ENCODE data around the gene RPL7L1.
"Not testable (repeated sequence)": the region's sequence is repeated elsewhere in the genome, so short reads cannot be mapped to it uniquely, and the experiment has no call there.

Gene RPL7L1

GRCh38 chr6:42879372-42880239 lies at the start of gene RPL7L1:
Gene RPL7L1 (plus strand): TSS chr6:42879616. CDS start chr6:42879911, 295 bp downstream.
- peak; percentile 93 for DNase-seq

- DNase-seq, result no peak
Observed at GRCh38 chr6:42831237-42831636, 48.2 kb upstream of the RPL7L1 start.

GRCh38 chr6:42834056-42834455 lies 45.4 kb upstream of the RPL7L1 start:
- no peak for DNase-seq

- no peak for DNase-seq
Observed at GRCh38 chr6:42841844-42842584, 37.4 kb upstream of the RPL7L1 start.

- no peak for DNase-seq
Observed at GRCh38 chr6:42845327-42845694, 34.1 kb upstream of the RPL7L1 start.

- no peak for DNase-seq
Observed at GRCh38 chr6:42846505-42846904, 32.9 kb upstream of the RPL7L1 start.

- no peak for DNase-seq
Observed at GRCh38 chr6:42848700-42849099, 30.7 kb upstream of the RPL7L1 start.

- no peak for DNase-seq
Observed at GRCh38 chr6:42851599-42851998, 27.8 kb upstream of the RPL7L1 start.

- no peak for DNase-seq
Observed at GRCh38 chr6:42860036-42860435, 19.4 kb upstream of the RPL7L1 start.

GRCh38 chr6:42860481-42860880 lies 18.9 kb upstream of the RPL7L1 start:
- DNase-seq, result no peak

GRCh38 chr6:42864602-42865001 lies 14.8 kb upstream of the RPL7L1 start:
- no peak for DNase-seq

- no peak for DNase-seq
Observed at GRCh38 chr6:42870145-42870936, 9.1 kb upstream of the RPL7L1 start.

- no peak for DNase-seq
Observed at GRCh38 chr6:42871711-42872110, 7.7 kb upstream of the RPL7L1 start.

GRCh38 chr6:42873313-42873712 lies 6.1 kb upstream of the RPL7L1 start:
- no peak for DNase-seq

GRCh38 chr6:42877695-42878094 lies 1.7 kb upstream of the RPL7L1 start:
- DNase-seq, result no peak

- DNase-seq, result not testable (repeated sequence)
Observed at GRCh38 chr6:42880240-42880817, 913 bp downstream of the RPL7L1 start.

- not testable (repeated sequence) for DNase-seq
Observed at GRCh38 chr6:42880871-42881270, 1.5 kb downstream of the RPL7L1 start.

- DNase-seq, result no peak
Observed at GRCh38 chr6:42885702-42886101, 6.3 kb downstream of the RPL7L1 start.

GRCh38 chr6:42888201-42888600 lies 8.8 kb downstream of the RPL7L1 start:
- DNase-seq, result not testable (repeated sequence)

- no peak for DNase-seq
Observed at GRCh38 chr6:42889815-42890214, 10.4 kb downstream of the RPL7L1 start.

- peak; percentile 95 for DNase-seq
Observed at GRCh38 chr6:42890311-42891198, 11.1 kb downstream of the RPL7L1 start.

- DNase-seq, result no peak
Observed at GRCh38 chr6:42891199-42891722, 11.8 kb downstream of the RPL7L1 start.

Measured in activated effector memory CD4-positive, alpha-beta T cell treated with anti-CD3 and anti-CD28 coated beads, Interleukin-2, amount 50 U/mL, for 16 hours (primary cell).